Effector memory CD8-positive, alpha-beta T cell (primary cell): ENCODE measurements around the gene LRRC39.
"Not testable (repeated sequence)": the region's sequence is repeated elsewhere in the genome, so short reads cannot be mapped to it uniquely, and the experiment has no call there.

Source experiments
- ATAC-seq: fragments of 150-1000 bp; cut with Tn5 transposase; replicated peaks from 2 replicates; pipeline ENCODE4 v1.10.0; 2021; ENCODE audit warnings: mild to moderate bottlenecking, moderate library complexity
- DNase-seq, 3 experiments: peaks; one replicate each; pipeline ENCODE4 v3.0.0; 2021
- H3K27ac Mint-ChIP-seq, 2 donors: one replicate each; pipeline ENCODE4 v1.8.0; 2022; ENCODE audit warnings: mild to moderate bottlenecking in 2 of 2, mixed read lengths in 2 of 2, moderate library complexity in 2 of 2
- H3K27me3 Mint-ChIP-seq, 2 donors: one replicate each; pipeline ENCODE4 v1.8.0; 2022; ENCODE audit warnings: mixed read lengths in 2 of 2
- H3K36me3 Mint-ChIP-seq: one replicate; pipeline ENCODE4 v1.8.0; 2022; ENCODE audit warnings: mild to moderate bottlenecking, moderate library complexity, mixed read lengths; ENCODE audit not compliant: insufficient read depth
- H3K4me1 Mint-ChIP-seq, 2 donors: one replicate each; pipeline ENCODE4 v1.8.0; 2022; ENCODE audit warnings: low read depth in 2 of 2, mixed read lengths in 2 of 2
- H3K4me3 Mint-ChIP-seq, 2 donors: one replicate each; pipeline ENCODE4 v1.8.0; 2022; ENCODE audit warnings: mild to moderate bottlenecking in 2 of 2, mixed read lengths in 2 of 2, moderate library complexity in 2 of 2
- H3K9me3 Mint-ChIP-seq, 2 donors: one replicate each; pipeline ENCODE4 v1.8.0; 2022; ENCODE audit warnings: mixed read lengths in 2 of 2
- total RNA-seq, 9 experiments: gene quantifications; one replicate each; lab custom pipeline; 2026; lab: John Stamatoyannopoulos, UW

LRRC39 gene
- total RNA-seq: 0.75 to 4.0 (median 1.8) reads per million in 9 experiments

DNA sequence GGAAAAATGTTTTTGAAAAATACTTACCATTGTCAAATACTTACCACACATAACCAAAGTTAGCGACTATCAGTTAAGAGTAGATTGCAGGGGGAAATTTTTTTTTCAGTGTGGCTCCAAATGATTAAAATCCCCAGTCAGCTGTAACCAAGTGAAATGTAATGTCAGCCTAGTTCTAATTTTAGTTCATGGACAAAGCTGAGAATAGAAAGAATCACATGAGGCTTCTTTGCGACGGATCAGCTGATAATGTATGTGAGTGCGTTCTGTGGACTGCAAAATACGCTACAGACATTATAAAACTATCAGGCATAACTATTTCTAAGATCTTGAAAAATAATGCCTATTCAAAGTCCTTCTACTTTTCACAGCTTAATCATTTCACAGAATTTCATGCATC is at the start of gene LRRC39:
Gene LRRC39 (minus strand): TSS at position 166 of the 400 bp plus-strand sequence. CDS start 9,740 bp downstream, outside the sequence.
- no peak within 1 kb of the TSS for H3K27ac Mint-ChIP-seq
- no peaks in the 10 kb centered on the region for H3K27me3 Mint-ChIP-seq
- ATAC-seq (no peak), DNase-seq (no peak)
- H3K9me3 Mint-ChIP-seq: no peaks in the 10 kb centered on the region
- H3K4me3 Mint-ChIP-seq: no peak within 1 kb of the TSS
- no peaks in the 10 kb centered on the region for H3K4me1 Mint-ChIP-seq
- no peaks in the 10 kb centered on the region for H3K36me3 Mint-ChIP-seq

DNA sequence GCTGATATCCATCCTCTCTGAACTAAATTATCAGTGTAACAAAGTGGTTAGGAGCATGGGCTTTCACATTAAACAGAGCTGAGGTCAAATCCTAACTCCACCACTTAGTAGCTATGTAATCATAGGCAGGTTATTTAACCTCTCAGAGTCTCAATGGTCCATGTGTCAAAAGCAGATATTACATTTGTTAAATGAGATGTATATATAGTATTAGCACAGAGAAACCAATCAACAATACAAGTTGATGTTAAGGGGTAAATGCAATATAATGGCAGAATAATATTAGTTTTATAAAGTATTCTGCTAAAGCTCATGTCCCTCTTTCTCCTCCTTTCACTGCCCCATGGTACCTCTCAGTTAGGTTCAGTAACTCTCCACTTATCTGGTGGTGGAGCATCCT is 44.4 kb upstream of the LRRC39 start:
- peak overlapping the region in 1 of 2 donors; percentile 38 for H3K27ac Mint-ChIP-seq
- no peak overlapping the region for H3K4me3 Mint-ChIP-seq
- DNase-seq: no peak
- no peaks in the 10 kb centered on the region for H3K9me3 Mint-ChIP-seq
- ATAC-seq: no peak
- H3K27me3 Mint-ChIP-seq: no peaks in the 10 kb centered on the region
- peaks cover 10% of the 10 kb centered on the region for H3K36me3 Mint-ChIP-seq
- peaks cover 0 to 12% of the 10 kb centered on the region in 2 donors for H3K4me1 Mint-ChIP-seq

DNA sequence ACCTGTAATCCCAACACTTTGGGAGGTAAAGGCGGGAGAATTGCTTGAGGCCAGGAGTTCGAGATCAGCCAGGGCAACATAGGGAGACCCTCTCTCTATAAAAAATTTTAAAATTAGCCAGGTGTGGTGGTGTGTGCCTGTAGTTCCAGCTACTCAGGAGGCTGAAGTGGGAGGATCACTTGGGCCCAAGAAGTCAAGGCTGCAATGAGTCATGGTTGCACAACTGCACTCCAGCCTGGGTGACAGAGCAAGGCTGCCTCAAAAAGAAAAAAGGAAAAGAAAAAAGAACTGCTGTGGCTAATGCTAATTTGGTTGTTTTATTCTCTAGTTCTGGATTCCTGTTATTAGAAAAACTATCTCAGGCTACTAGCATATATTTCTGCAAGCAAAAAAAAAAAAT is 41.8 kb upstream of the LRRC39 start:
- H3K4me3 Mint-ChIP-seq: no peak overlapping the region
- H3K36me3 Mint-ChIP-seq: peaks cover 22% of the 10 kb centered on the region
- no peaks in the 10 kb centered on the region for H3K9me3 Mint-ChIP-seq
- no peaks in the 10 kb centered on the region for H3K27me3 Mint-ChIP-seq
- H3K27ac Mint-ChIP-seq: peak overlapping the region; percentile 26 to 55
- H3K4me1 Mint-ChIP-seq: peaks cover 0 to 12% of the 10 kb centered on the region in 2 donors
- DNase-seq: no peak
- ATAC-seq: no peak

DNA sequence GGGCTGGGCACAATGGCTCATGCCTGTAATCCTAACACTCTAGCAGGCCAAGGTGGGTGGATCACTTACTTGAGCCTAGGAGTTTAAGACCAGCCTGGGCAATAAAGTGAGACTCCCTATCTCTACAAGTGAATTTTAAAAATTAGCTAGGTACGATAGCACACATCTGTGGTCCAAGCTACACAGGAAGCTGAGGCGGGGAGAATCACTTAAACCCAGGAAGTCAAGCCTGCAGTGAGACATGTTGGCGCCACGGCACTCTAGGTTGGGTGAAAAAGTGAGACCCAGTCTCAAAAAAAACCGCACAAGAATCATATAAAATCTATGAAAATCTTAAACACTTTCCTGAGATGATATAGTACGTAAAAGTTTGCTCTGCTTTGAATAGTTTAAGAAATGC is 41.4 kb upstream of the LRRC39 start:
- ATAC-seq (no peak), DNase-seq (no peak)
- no peaks in the 10 kb centered on the region for H3K9me3 Mint-ChIP-seq
- no peaks in the 10 kb centered on the region for H3K27me3 Mint-ChIP-seq
- peaks cover 24% of the 10 kb centered on the region for H3K36me3 Mint-ChIP-seq
- peaks cover 0 to 12% of the 10 kb centered on the region in 2 donors for H3K4me1 Mint-ChIP-seq
- peak overlapping the region; percentile 26 to 55 for H3K27ac Mint-ChIP-seq
- no peak overlapping the region for H3K4me3 Mint-ChIP-seq

DNA sequence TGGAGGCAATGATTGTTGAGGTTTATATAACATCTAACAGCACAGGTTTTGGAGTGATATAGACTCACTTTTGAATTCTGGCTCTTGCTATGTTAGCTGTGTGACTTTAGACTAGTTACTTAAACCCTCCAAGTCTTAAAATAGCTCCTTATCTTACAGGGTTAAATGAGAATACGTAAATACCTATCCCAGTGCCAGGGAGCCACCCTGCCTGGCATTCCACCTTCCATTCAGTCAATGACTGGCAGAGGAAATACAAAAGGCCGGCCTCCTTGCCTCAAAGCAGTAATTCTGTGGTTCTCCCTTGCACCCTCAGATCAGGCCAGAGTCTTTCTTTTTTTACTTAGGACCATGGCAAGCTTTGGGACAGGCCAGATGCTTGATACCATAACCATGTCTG is 39.8 kb upstream of the LRRC39 start:
- Mint-ChIP-seq H3K4me1 (peaks cover 0 to 11% of the 10 kb centered on the region in 2 donors), H3K27ac (peak overlapping the region in 1 of 2 donors; percentile 8), H3K9me3 (no peaks in the 10 kb centered on the region), H3K36me3 (peaks cover 25% of the 10 kb centered on the region), H3K4me3 (no peak overlapping the region), H3K27me3 (no peaks in the 10 kb centered on the region)
- DNase-seq (no peak), ATAC-seq (no peak)

DNA sequence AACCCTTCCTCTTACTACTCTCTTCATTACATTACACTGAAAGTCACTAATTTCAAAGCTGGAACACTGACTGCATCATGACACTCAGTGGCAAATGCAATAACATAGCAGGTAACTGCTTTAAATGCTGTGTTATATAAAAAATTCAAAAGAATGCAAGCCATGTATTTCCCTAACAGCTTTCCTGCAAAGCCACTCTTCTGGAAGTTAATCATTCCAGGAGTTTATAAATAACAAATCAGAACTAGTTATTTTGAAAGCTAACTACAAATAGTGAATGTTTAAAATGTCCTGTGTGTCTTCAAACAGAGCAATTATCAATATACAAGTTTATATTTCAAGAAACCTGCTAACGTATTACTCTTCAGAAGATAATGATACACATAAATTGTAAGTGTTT is 37.0 kb upstream of the LRRC39 start:
- Mint-ChIP-seq H3K4me3 (no peak overlapping the region), H3K4me1 (peaks cover 0 to 6% of the 10 kb centered on the region in 2 donors), H3K27ac (no peak overlapping the region), H3K27me3 (no peaks in the 10 kb centered on the region), H3K36me3 (peaks cover 43% of the 10 kb centered on the region), H3K9me3 (no peaks in the 10 kb centered on the region)
- DNase-seq (no peak), ATAC-seq (no peak)

DNA sequence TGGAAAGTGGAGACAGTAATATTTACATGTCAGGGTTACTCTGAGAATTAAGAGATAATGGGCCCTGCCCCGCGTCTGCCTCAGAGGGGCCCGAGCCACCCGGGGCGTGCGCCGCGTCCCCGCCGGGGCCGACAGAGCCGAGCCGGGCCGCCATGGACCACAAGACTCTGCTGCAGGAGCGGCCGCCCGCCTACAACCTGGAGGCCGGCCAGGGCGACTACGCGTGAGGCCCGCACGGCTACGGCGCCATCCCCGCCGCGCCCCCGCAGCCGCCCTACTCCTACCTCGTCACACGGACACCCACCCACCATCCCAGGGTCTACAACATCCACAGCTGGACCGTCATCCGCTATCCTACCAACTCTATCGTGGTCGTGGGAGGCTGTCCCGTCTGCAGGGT is 35.1 kb upstream of the LRRC39 start:
- Mint-ChIP-seq H3K4me1 (no peaks in the 10 kb centered on the region), H3K27ac (no peak overlapping the region), H3K4me3 (no peak overlapping the region), H3K27me3 (no peaks in the 10 kb centered on the region), H3K9me3 (no peaks in the 10 kb centered on the region), H3K36me3 (peaks cover 51% of the 10 kb centered on the region)
- ATAC-seq (no peak), DNase-seq (no peak)

DNA sequence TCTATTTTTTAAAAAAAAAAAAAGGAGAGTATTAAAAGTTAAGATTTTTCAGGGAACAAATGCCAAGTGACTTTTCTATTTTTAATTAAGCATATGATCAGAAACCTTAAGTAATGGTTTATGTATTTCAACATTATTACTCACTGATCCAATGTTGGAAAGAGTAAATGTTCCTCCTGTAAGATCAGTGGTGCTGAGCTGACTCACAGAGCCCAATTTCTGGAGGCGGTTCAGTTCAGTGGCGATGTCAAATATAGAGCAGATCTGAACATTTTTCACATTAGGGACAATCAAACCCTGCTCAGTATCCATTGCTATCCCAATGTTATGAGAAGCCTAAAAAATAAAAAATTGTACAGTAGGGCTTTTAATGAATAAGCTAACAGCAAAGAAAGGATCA is 28.2 kb upstream of the LRRC39 start:
- Mint-ChIP-seq H3K9me3 (peaks cover 0 to 6% of the 10 kb centered on the region in 2 donors), H3K4me3 (no peak overlapping the region), H3K4me1 (peaks cover 2 to 18% of the 10 kb centered on the region in 2 donors), H3K36me3 (peaks cover 50% of the 10 kb centered on the region), H3K27ac (no peak overlapping the region), H3K27me3 (no peaks in the 10 kb centered on the region)
- ATAC-seq (no peak), DNase-seq (no peak)

DNA sequence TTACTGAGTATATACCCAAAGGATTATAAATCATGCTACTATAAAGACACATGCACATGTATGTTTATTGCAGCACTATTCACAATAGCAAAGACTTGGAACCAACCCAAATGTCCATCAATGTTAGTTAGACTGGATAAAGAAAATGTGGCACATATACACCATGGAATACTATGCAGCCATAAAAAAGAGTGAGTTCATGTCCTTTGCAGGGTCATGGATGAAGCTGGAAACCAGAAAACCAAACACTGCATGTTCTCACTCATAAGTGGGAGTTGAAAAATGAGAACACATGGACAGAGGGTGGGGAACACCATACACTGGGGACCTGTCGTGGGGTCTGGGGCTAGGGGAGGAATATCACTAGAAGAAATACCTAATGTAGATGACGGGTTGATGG is 27.5 kb upstream of the LRRC39 start:
- H3K4me3 Mint-ChIP-seq, DNase-seq, H3K27ac Mint-ChIP-seq, H3K9me3 Mint-ChIP-seq, ATAC-seq, H3K27me3 Mint-ChIP-seq: not testable (repeated sequence)
- Mint-ChIP-seq H3K36me3 (peaks cover 48% of the 10 kb centered on the region), H3K4me1 (peaks cover 2 to 18% of the 10 kb centered on the region in 2 donors)

DNA sequence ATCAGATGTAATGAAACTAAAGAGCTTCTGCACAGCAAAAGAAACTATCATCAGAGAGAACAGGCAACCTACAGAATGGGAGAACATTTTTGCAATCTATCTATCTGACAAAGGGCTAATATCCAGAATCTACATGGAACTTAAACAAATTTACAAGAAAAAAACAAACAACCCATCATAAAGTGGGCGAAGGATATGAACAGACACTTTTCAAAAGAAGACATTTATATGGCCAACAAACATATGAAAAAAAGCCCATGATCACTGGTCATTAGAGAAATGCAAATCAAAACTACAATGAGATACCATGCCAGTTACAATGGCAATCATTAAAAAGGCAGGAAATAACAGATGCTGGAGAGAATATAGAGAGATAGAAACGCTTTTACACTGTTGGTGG is 27.0 kb upstream of the LRRC39 start:
- peaks cover 43% of the 10 kb centered on the region for H3K36me3 Mint-ChIP-seq
- H3K27me3 Mint-ChIP-seq, ATAC-seq, H3K9me3 Mint-ChIP-seq, H3K27ac Mint-ChIP-seq, DNase-seq, H3K4me3 Mint-ChIP-seq: not testable (repeated sequence)
- H3K4me1 Mint-ChIP-seq: peaks cover 2 to 18% of the 10 kb centered on the region in 2 donors

DNA sequence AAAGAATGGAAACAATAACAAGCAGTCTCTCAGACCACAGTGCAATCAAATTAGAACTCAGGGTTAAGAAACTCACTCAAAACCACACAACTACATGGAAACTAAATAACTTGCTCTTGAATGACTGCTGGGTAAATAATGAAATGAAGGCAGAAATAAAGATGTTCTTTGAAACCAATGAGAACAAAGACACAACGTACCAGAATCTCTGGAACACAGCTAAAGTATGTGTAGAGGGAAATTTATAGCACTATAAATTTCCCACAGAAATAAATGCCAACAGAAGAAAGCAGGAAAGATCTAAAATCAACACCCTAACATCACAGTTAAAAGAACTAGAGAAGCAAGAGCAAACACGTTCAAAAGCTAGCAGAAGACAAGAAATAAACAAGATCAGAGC is 24.6 kb upstream of the LRRC39 start:
- H3K4me3 Mint-ChIP-seq, DNase-seq, H3K27me3 Mint-ChIP-seq, ATAC-seq, H3K27ac Mint-ChIP-seq, H3K9me3 Mint-ChIP-seq: not testable (repeated sequence)
- H3K4me1 Mint-ChIP-seq: peaks cover 2 to 18% of the 10 kb centered on the region in 2 donors
- H3K36me3 Mint-ChIP-seq: peaks cover 24% of the 10 kb centered on the region

DNA sequence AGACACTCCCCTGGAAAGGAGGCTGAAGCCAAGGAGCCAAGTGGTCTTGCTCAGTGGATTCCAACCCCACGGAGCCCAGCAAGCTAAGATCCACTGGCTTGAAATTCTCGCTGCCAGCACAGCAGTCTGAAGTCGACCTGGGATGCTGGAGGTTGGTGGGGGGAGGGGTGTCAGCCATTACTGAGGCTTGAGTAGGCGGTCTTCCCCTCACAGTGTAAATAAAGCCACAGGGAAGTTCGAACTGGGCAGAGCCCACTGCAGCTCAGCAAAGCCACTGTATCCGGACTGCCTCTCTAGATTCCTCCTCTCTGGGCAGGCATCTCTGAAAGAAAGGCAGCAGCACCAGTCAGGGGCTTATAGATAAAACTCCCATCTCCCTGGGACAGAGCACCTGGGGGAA is 22.0 kb upstream of the LRRC39 start:
- H3K4me1 Mint-ChIP-seq: peaks cover 2 to 12% of the 10 kb centered on the region in 2 donors
- H3K36me3 Mint-ChIP-seq: peaks cover 16% of the 10 kb centered on the region
- H3K9me3 Mint-ChIP-seq, DNase-seq, ATAC-seq, H3K27ac Mint-ChIP-seq, H3K27me3 Mint-ChIP-seq, H3K4me3 Mint-ChIP-seq: not testable (repeated sequence)

DNA sequence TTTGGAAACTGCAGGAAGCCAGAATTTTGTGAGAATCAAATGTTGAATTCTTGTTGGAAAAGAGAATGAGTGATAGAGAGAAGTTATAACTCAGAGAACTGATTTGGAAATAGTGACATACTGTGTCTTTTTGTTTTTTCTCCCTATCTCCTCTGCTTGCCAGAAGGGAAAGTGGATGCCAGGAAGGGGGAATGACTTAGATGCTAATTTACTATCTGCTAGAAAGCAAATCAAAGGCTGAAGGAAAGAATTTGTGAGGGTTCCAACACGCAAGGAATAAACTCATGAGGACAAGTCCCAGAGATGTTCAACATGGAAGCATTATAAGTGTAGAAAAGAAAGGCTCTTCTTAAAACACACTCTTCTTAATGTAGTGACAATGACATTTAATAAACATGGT is 20.5 kb upstream of the LRRC39 start:
- H3K36me3 Mint-ChIP-seq: peaks cover 21% of the 10 kb centered on the region
- H3K4me1 Mint-ChIP-seq: peaks cover 2 to 8% of the 10 kb centered on the region in 2 donors
- no peaks in the 10 kb centered on the region for H3K27me3 Mint-ChIP-seq
- ATAC-seq: no peak
- no peak overlapping the region for H3K27ac Mint-ChIP-seq
- H3K4me3 Mint-ChIP-seq: no peak overlapping the region
- no peaks in the 10 kb centered on the region for H3K9me3 Mint-ChIP-seq
- DNase-seq: no peak

DNA sequence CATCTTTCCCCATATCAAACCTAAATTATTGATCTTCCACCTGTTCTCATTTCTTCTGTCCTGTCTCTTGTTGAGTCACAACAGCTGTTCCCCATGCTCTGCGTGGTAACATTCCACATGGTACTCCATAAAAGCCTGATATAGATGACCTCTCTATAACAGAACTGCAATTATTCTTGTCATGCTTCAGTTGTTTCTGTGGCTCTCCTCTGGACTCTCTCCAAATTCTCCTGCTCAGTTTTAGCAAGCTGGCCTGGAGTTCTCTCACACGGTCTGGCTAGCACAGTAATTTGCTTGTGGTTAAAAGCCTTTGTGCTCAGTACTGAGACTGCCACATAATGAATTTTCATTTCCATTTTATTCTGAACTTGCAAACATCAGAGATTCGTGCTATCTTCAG is 10.6 kb upstream of the LRRC39 start:
- Mint-ChIP-seq H3K4me1 (no peaks in the 10 kb centered on the region), H3K9me3 (no peaks in the 10 kb centered on the region), H3K36me3 (peaks cover 3% of the 10 kb centered on the region), H3K27me3 (no peaks in the 10 kb centered on the region), H3K27ac (no peak overlapping the region), H3K4me3 (no peak overlapping the region)
- ATAC-seq: no peak
- no peak for DNase-seq

DNA sequence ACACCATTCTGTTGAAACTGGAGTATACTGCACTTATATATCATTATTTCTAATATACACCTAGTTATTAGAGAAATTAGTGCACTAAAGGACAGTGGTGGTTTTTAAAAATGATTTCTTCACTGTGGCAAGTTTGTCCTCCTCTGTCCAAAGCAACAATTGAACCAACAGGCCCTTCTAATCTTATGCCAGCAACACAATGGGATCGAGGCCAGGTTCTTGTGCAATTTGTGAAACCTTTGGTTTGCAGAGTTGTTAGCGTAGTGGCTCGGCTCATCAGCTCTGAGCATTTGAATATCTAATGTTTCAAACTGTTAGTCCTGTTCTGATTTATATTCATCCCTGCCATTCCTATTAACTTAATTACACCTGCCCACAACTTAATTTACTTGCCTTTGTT is 9.9 kb upstream of the LRRC39 start:
- DNase-seq: no peak
- Mint-ChIP-seq H3K36me3 (peaks cover 3% of the 10 kb centered on the region), H3K4me3 (no peak overlapping the region), H3K4me1 (no peaks in the 10 kb centered on the region), H3K27me3 (no peaks in the 10 kb centered on the region), H3K27ac (no peak overlapping the region), H3K9me3 (no peaks in the 10 kb centered on the region)
- no peak for ATAC-seq
